Amygdala (tissue), 56 donors: ENCODE data around the gene IMP4.

Experiments
- DNase-seq, 56 donors: peaks; one replicate each; lab custom pipeline; 2025; lab: John Stamatoyannopoulos, UW

The IMP4 gene

GRCh38 chr2:130355172-130355577, 12.5 kb downstream of the IMP4 start:
- no peak for DNase-seq

GRCh38 chr2:130355578-130356431, 13.1 kb downstream of the IMP4 start, which contains the start of gene PTPN18:
Gene PTPN18, plus strand, starts transcription at chr2:130356056. Its CDS starts 52 bp downstream, at chr2:130356108.
- peak; percentile 6 to 91 (median 73) for DNase-seq

GRCh38 chr2:130357864-130358263, 15.2 kb downstream of the IMP4 start:
- DNase-seq, result no peak

- no peak for DNase-seq
Measured at GRCh38 chr2:130358420-130359350, 16.0 kb downstream of the IMP4 start.

GRCh38 chr2:130359466-130359865, 16.8 kb downstream of the IMP4 start:
- DNase-seq, result no peak

GRCh38 chr2:130363479-130363878, 20.8 kb downstream of the IMP4 start:
- no peak for DNase-seq

GRCh38 chr2:130365075-130365474, 22.4 kb downstream of the IMP4 start:
- DNase-seq, result no peak

GRCh38 chr2:130365963-130366362, 23.3 kb downstream of the IMP4 start:
- DNase-seq, result no peak

- DNase-seq, result no peak
Measured at GRCh38 chr2:130366720-130367119, 24.0 kb downstream of the IMP4 start.

- DNase-seq, result no peak
Measured at GRCh38 chr2:130368786-130369185, 26.1 kb downstream of the IMP4 start.

- no peak for DNase-seq
Measured at GRCh38 chr2:130369311-130369964, 26.7 kb downstream of the IMP4 start.

- no peak for DNase-seq
Measured at GRCh38 chr2:130369965-130370341, 27.3 kb downstream of the IMP4 start.

- no peak for DNase-seq
Measured at GRCh38 chr2:130370490-130370889, 27.8 kb downstream of the IMP4 start.

- peak in 1 of 56 donors; percentile 44 for DNase-seq
Measured at GRCh38 chr2:130371723-130372054, 29.0 kb downstream of the IMP4 start.

GRCh38 chr2:130372055-130372832, 29.5 kb downstream of the IMP4 start:
- DNase-seq, result peak in 55 of 56 donors; percentile 14 to 92 (median 72)

- no peak for DNase-seq
Measured at GRCh38 chr2:130372833-130373807, 30.4 kb downstream of the IMP4 start.

- no peak for DNase-seq
Measured at GRCh38 chr2:130373808-130374365, 31.2 kb downstream of the IMP4 start.

- no peak for DNase-seq
Measured at GRCh38 chr2:130374587-130375290, 32.0 kb downstream of the IMP4 start.
